HepG2 (cell line): ENCODE results near the gene OAF. TPM values are rescaled to one million over a fixed set of nuclear protein-coding genes. Genes with fewer than 3 reads are reported as not detected.

Source experiments
- AGO2 ChIP-seq: fragments of 200-400 bp; formaldehyde crosslinking; optimal IDR thresholded peaks from 2 replicates; pipeline ENCODE3; 2017; ENCODE audit warnings: mild to moderate bottlenecking, low read depth, low read length, moderate library complexity
- CREM ChIP-seq, 2 experiments: sonication (generic) in 1 of 2; formaldehyde crosslinking in 1 of 2; IDR thresholded peaks; 2 replicates each; pipeline versions ENCODE4 v1.4.0 to v1.6.1; 2016 to 2020; ENCODE audit warnings: antibody characterized with exemption in 1 of 2, mild to moderate bottlenecking in 1 of 2, missing genetic modification reagents in 1 of 2
- FOXP1 ChIP-seq, 2 experiments: fragments of 450-650 bp in 1 of 2; IDR thresholded peaks; 2 replicates each; pipeline ENCODE4 v1.6.1; 2017 to 2018; ENCODE audit warnings: antibody characterized with exemption in 1 of 2
- HNRNPL ChIP-seq: fragments of 200-400 bp; formaldehyde crosslinking; IDR thresholded peaks from 2 replicates; pipeline ENCODE4 v1.6.1; 2017; ENCODE audit warnings: mild to moderate bottlenecking, low read depth, low read length
- REXO4 ChIP-seq: sonication (generic); formaldehyde crosslinking; IDR thresholded peaks from 2 replicates; pipeline ENCODE4 v1.8.0; 2022; ENCODE audit warnings: missing genetic modification reagents, mild to moderate bottlenecking, borderline replicate concordance
- SIX1 ChIP-seq: sonication (generic); formaldehyde crosslinking; IDR thresholded peaks from 2 replicates; pipeline ENCODE4 v1.4.0; 2020; ENCODE audit warnings: missing genetic modification reagents, borderline replicate concordance
- SNRNP70 ChIP-seq: fragments of 200-400 bp; formaldehyde crosslinking; IDR thresholded peaks from 2 replicates; pipeline ENCODE4 v1.6.1; 2017; ENCODE audit warnings: mild to moderate bottlenecking, low read depth, low read length, moderate library complexity
- SRSF9 ChIP-seq: fragments of 200-400 bp; formaldehyde crosslinking; IDR thresholded peaks from 2 replicates; pipeline ENCODE4 v1.6.1; 2018; ENCODE audit warnings: borderline replicate concordance, mild to moderate bottlenecking, low read depth, low read length; ENCODE audit not compliant: insufficient read depth, poor library complexity, severe bottlenecking
- ZEB1 ChIP-seq: IDR thresholded peaks from 2 replicates; pipeline ENCODE4 v1.6.1; 2012; ENCODE audit warnings: mild to moderate bottlenecking, low read depth, inconsistent platforms; ENCODE audit not compliant: insufficient replicate concordance
- ZKSCAN8 ChIP-seq: IDR thresholded peaks from 2 replicates; pipeline ENCODE4 v1.6.1; 2016; ENCODE audit warnings: borderline replicate concordance, missing genetic modification reagents, missing compliant biosample characterization
- ZNF430 ChIP-seq: sonication (generic); formaldehyde crosslinking; IDR thresholded peaks from 2 replicates; pipeline ENCODE4 v1.9.0; 2021; ENCODE audit warnings: mild to moderate bottlenecking, missing genetic modification reagents
- ZNF605 ChIP-seq: sonication (generic); formaldehyde crosslinking; IDR thresholded peaks from 2 replicates; pipeline ENCODE4 v1.8.0; 2022; ENCODE audit warnings: mild to moderate bottlenecking, missing genetic modification reagents
- ZNF766 ChIP-seq: sonication (generic); formaldehyde crosslinking; IDR thresholded peaks from 2 replicates; pipeline ENCODE4 v1.5.0; 2020; ENCODE audit warnings: missing genetic modification reagents, borderline replicate concordance
- polyA plus RNA-seq, 8 experiments: library from polyadenylated mRNA; depleted of rRNA in 3 of 8; stranded (reverse) in 7 of 8; unstranded in 1 of 8; fragments of >200 nt; fragmentation: Illumina TruSeq in 4 of 8; extraction: Trizol in 4 of 8; gene quantifications; 2 replicates each; pipeline versions ENCODE4 v1.2.1 to v1.2.3, GENCODE V29; 2011 to 2016; ENCODE audit warnings: low read depth in 4 of 8, missing spikeins in 1 of 8, mixed read lengths in 1 of 8; ENCODE audit not compliant: insufficient read depth in 1 of 8
- total RNA-seq, 5 experiments: library from RNA; depleted of rRNA; stranded (reverse); fragments of >200 nt; fragmentation: Illumina TruSeq; extraction: Trizol; gene quantifications; 2 replicates each; pipeline ENCODE4 v1.2.3, GENCODE V29; 2016; ENCODE audit warnings: low read depth in 1 of 5
- TF ChIP-seq, protein P1 (sequence below): IDR thresholded peaks from 2 replicates; pipeline ENCODE4 v1.6.1; 2016; ENCODE audit warnings: missing compliant biosample characterization, missing genetic modification reagents, borderline replicate concordance
- TF ChIP-seq, protein P2 (sequence below): sonication (generic); formaldehyde crosslinking; IDR thresholded peaks from 2 replicates; pipeline ENCODE4 v1.5.0; 2020; ENCODE audit warnings: missing genetic modification reagents
- TF ChIP-seq, protein P3 (sequence below): sonication (generic); formaldehyde crosslinking; IDR thresholded peaks from 2 replicates; pipeline ENCODE4 v1.5.0; 2020; ENCODE audit warnings: missing genetic modification reagents
- TF ChIP-seq, protein P4 (sequence below): sonication (generic); formaldehyde crosslinking; IDR thresholded peaks from 2 replicates; pipeline ENCODE4 v1.8.1; 2023; ENCODE audit warnings: mild to moderate bottlenecking, missing genetic modification reagents
- TF ChIP-seq, protein P5 (sequence below): sonication (generic); formaldehyde crosslinking; IDR thresholded peaks from 2 replicates; pipeline ENCODE4 v1.4.0; 2020; ENCODE audit warnings: mild to moderate bottlenecking, missing genetic modification reagents
- TF ChIP-seq, protein P6 (sequence below): sonication (generic); formaldehyde crosslinking; IDR thresholded peaks from 2 replicates; pipeline ENCODE4 v1.8.0; 2022; ENCODE audit warnings: mild to moderate bottlenecking, missing genetic modification reagents, borderline replicate concordance
- TF ChIP-seq, protein P7 (sequence below): sonication (generic); IDR thresholded peaks from 2 replicates; pipeline ENCODE4 v1.6.1; 2016; ENCODE audit warnings: low read depth, borderline replicate concordance

Gene OAF
- total and polyA plus RNA-seq, 2 of the 13 experiments (the other 11 are each of a cell fraction or from before 2014, with no cell fraction given) = 63.7 to 94.6 TPM

DNA sequence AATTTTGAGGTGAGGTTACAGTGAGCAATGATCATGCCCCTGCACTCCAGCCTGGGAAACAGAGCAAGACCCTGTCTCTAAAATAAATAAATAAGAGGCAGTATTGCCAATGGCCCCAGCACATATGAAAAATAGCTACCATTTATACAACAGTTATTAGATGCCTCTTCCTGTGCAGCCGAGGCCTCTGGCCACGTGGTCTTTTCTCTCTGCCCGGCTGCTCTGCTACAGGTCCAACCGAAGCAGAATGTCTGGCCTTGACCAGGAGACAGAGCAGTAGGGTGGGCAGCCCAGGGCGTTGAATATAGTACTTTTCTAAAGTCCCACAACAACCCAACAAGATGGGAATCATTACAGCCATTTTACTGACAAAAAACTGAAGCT is 12.4 kb upstream of the OAF start (continued):
- TF ChIP-seq, protein P1, sequence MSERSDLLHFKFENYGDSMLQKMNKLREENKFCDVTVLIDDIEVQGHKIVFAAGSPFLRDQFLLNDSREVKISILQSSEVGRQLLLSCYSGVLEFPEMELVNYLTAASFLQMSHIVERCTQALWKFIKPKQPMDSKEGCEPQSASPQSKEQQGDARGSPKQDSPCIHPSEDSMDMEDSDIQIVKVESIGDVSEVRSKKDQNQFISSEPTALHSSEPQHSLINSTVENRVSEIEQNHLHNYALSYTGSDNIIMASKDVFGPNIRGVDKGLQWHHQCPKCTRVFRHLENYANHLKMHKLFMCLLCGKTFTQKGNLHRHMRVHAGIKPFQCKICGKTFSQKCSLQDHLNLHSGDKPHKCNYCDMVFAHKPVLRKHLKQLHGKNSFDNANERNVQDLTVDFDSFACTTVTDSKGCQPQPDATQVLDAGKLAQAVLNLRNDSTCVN (CRISPR knock-in tag) = no peak
- TF ChIP-seq SRSF9 (no peak), CREM (IDR thresholded peaks at IDR 0.05) (no peak), CREM (CRISPR knock-in tag; IDR thresholded peaks at IDR 0.05) (no peak), HNRNPL (no peak), SIX1 (CRISPR knock-in tag) (no peak), ZNF430 (no peak), ZNF766 (CRISPR knock-in tag) (0 out of 2 replicates have a peak, but pooled peaks have one; percentile 38), REXO4 (CRISPR knock-in tag) (no peak), ZEB1 (no peak), AGO2 (no peak), SNRNP70 (no peak), ZNF605 (CRISPR knock-in tag) (no peak), ZKSCAN8 (CRISPR knock-in tag) (no peak), FOXP1 (IDR thresholded peaks at IDR 0.05) (no peak), FOXP1 (CRISPR knock-in tag; IDR thresholded peaks at IDR 0.05) (no peak)
- TF ChIP-seq, protein P2, sequence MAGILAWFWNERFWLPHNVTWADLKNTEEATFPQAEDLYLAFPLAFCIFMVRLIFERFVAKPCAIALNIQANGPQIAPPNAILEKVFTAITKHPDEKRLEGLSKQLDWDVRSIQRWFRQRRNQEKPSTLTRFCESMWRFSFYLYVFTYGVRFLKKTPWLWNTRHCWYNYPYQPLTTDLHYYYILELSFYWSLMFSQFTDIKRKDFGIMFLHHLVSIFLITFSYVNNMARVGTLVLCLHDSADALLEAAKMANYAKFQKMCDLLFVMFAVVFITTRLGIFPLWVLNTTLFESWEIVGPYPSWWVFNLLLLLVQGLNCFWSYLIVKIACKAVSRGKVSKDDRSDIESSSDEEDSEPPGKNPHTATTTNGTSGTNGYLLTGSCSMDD (CRISPR knock-in tag) = no peak
- TF ChIP-seq, protein P3, sequence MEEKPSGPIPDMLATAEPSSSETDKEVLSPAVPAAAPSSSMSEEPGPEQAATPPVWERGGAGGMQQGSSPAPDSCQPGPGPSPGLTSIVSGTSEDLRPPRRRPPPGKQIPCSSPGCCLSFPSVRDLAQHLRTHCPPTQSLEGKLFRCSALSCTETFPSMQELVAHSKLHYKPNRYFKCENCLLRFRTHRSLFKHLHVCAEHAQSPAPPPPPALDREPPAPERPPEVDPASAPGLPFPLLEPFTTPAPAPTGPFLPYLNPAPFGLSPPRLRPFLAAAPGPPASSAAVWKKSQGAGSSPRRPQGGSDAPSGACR (CRISPR knock-in tag) = no peak
- TF ChIP-seq, protein P4, sequence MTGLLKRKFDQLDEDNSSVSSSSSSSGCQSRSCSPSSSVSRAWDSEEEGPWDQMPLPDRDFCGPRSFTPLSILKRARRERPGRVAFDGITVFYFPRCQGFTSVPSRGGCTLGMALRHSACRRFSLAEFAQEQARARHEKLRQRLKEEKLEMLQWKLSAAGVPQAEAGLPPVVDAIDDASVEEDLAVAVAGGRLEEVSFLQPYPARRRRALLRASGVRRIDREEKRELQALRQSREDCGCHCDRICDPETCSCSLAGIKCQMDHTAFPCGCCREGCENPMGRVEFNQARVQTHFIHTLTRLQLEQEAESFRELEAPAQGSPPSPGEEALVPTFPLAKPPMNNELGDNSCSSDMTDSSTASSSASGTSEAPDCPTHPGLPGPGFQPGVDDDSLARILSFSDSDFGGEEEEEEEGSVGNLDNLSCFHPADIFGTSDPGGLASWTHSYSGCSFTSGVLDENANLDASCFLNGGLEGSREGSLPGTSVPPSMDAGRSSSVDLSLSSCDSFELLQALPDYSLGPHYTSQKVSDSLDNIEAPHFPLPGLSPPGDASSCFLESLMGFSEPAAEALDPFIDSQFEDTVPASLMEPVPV (CRISPR knock-in tag) = no peak
- TF ChIP-seq, protein P5, sequence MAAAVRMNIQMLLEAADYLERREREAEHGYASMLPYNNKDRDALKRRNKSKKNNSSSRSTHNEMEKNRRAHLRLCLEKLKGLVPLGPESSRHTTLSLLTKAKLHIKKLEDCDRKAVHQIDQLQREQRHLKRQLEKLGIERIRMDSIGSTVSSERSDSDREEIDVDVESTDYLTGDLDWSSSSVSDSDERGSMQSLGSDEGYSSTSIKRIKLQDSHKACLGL = no peak
- TF ChIP-seq, protein P6, sequence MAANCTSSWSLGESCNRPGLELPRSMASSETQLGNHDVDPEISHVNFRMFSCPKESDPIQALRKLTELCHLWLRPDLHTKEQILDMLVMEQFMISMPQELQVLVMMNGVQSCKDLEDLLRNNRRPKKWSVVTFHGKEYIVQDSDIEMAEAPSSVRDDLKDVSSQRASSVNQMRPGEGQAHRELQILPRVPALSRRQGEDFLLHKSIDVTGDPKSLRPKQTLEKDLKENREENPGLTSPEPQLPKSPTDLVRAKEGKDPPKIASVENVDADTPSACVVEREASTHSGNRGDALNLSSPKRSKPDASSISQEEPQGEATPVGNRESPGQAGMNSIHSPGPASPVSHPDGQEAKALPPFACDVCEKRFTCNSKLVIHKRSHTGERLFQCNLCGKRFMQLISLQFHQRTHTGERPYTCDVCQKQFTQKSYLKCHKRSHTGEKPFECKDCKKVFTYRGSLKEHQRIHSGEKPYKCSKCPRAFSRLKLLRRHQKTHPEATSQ (CRISPR knock-in tag) = no peak
- TF ChIP-seq, protein P7, sequence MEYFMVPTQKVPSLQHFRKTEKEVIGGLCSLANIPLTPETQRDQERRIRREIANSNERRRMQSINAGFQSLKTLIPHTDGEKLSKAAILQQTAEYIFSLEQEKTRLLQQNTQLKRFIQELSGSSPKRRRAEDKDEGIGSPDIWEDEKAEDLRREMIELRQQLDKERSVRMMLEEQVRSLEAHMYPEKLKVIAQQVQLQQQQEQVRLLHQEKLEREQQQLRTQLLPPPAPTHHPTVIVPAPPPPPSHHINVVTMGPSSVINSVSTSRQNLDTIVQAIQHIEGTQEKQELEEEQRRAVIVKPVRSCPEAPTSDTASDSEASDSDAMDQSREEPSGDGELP = no peak
